ENCODE results near the gene PCDHB7.
"Not testable (repeated sequence)": the region's sequence is repeated elsewhere in the genome, so short reads cannot be mapped to it uniquely, and the experiment has no call there.

PCDHB7 gene

GRCh38 chr5:141172381-141173204, at the start of gene PCDHB7:
Gene PCDHB7 (plus strand): TSS chr5:141172644. CDS start chr5:141172836, 192 bp downstream.
- DNase-seq: no peak

DNA sequence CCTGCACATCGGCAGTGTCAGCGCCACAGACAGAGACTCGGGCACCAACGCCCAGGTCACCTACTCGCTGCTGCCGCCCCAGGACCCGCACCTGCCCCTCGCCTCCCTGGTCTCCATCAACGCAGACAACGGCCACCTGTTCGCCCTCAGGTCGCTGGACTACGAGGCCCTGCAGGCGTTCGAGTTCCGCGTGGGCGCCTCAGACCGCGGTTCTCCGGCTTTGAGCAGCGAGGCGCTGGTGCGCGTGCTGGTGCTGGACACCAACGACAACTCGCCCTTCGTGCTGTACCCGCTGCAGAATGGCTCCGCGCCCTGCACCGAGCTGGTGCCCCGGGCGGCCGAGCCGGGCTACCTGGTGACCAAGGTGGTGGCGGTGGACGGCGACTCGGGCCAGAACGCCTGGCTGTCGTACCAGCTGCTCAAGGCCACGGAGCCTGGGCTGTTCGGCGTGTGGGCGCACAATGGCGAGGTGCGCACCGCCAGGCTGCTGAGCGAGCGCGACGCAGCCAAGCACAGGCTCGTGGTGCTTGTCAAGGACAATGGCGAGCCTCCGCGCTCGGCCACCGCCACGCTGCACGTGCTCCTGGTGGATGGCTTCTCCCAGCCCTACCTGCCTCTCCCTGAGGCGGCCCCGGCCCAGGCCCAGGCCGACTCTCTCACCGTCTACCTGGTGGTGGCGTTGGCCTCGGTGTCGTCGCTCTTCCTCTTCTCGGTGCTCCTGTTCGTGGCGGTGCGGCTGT, 48.9 kb upstream of the PCDHB7 start:
- not testable (repeated sequence) for DNase-seq

GRCh38 chr5:141127305-141127704, 45.1 kb upstream of the PCDHB7 start:
- DNase-seq: no peak

GRCh38 chr5:141135030-141135717, 37.3 kb upstream of the PCDHB7 start, which contains the start of gene PCDHB5:
Gene PCDHB5 (plus strand): TSS chr5:141135206. CDS start chr5:141135435, 229 bp downstream.
- no peak for DNase-seq

- DNase-seq: no peak
These were observed 36.7 kb upstream of the PCDHB7 start for GRCh38 chr5:141135718-141136266.

GRCh38 chr5:141137346-141137745, 35.1 kb upstream of the PCDHB7 start:
- DNase-seq: not testable (repeated sequence)

- DNase-seq: no peak
These were observed 22.6 kb upstream of the PCDHB7 start, which contains the start of gene PCDHB6 for GRCh38 chr5:141149812-141150211. Gene PCDHB6 (plus strand): TSS chr5:141150057. CDS start chr5:141150258, 201 bp downstream.

- no peak for DNase-seq
These were observed 22.0 kb upstream of the PCDHB7 start for GRCh38 chr5:141150224-141150992.

- no peak for DNase-seq
These were observed 21.5 kb upstream of the PCDHB7 start for GRCh38 chr5:141150993-141151325.

- DNase-seq: not testable (repeated sequence)
These were observed 20.8 kb upstream of the PCDHB7 start for GRCh38 chr5:141151632-141152031.

DNA sequence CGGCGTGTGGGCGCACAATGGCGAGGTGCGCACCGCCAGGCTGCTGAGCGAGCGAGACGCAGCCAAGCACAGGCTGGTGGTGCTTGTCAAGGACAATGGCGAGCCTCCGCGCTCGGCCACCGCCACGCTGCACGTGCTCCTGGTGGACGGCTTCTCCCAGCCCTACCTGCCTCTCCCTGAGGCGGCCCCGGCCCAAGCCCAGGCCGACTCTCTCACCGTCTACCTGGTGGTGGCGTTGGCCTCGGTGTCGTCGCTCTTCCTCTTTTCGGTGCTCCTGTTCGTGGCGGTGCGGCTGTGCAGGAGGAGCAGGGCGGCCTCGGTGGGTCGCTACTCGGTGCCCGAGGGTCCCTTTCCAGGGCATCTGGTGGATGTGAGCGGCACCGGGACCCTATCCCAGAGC, 20.3 kb upstream of the PCDHB7 start:
- not testable (repeated sequence) for DNase-seq

GRCh38 chr5:141155540-141156374, 16.7 kb upstream of the PCDHB7 start:
- DNase-seq: no peak

DNA sequence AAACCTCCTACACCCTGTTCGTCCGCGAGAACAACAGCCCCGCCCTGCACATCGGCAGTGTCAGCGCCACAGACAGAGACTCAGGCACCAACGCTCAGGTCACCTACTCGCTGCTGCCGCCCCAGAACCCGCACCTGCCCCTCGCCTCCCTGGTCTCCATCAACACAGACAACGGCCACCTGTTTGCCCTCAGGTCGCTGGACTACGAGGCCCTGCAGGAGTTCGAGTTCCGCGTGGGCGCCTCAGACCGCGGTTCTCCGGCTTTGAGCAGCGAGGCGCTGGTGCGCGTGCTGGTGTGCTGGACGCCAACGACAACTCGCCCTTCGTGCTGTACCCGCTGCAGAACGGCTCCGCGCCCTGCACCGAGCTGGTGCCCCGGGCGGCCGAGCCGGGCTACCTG, 15.1 kb upstream of the PCDHB7 start:
- not testable (repeated sequence) for DNase-seq

DNA sequence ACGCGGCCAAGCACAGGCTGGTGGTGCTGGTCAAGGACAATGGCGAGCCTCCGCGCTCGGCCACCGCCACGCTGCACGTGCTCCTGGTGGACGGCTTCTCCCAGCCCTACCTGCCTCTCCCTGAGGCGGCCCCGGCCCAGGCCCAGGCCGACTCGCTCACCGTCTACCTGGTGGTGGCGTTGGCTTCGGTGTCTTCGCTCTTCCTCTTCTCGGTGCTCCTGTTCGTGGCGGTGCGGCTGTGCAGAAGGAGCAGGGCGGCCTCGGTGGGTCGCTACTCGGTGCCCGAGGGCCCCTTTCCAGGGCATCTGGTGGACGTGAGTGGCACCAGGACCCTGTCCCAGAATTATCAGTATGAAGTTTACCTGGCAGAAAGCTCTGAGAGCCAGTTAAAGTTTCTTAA, 14.5 kb upstream of the PCDHB7 start:
- DNase-seq: not testable (repeated sequence)

GRCh38 chr5:141174291-141175104, 2.1 kb downstream of the PCDHB7 start:
- not testable (repeated sequence) for DNase-seq

GRCh38 chr5:141175933-141176332, 3.5 kb downstream of the PCDHB7 start:
- no peak for DNase-seq

GRCh38 chr5:141177577-141178191, 5.2 kb downstream of the PCDHB7 start, which contains the start of gene PCDHB8:
Gene PCDHB8 (plus strand): TSS chr5:141177790. CDS start chr5:141178035, 245 bp downstream.
- DNase-seq: not testable (repeated sequence)

GRCh38 chr5:141179371-141179770, 6.9 kb downstream of the PCDHB7 start:
- not testable (repeated sequence) for DNase-seq

- DNase-seq: not testable (repeated sequence)
These were observed 7.4 kb downstream of the PCDHB7 start for GRCh38 chr5:141179876-141180275.

- no peak for DNase-seq
These were observed 7.9 kb downstream of the PCDHB7 start for GRCh38 chr5:141180313-141180712.
